Measurements from ENCODE around the gene DNAJA1.

DNAJA1 gene

GRCh38 chr9:33029231-33029786 is 4.2 kb downstream of the DNAJA1 start:
- no peak for DNase-seq

GRCh38 chr9:33030285-33030684 is 5.2 kb downstream of the DNAJA1 start:
- no peak for DNase-seq

- no peak for DNase-seq
Measured at GRCh38 chr9:33032292-33032691, 7.2 kb downstream of the DNAJA1 start.

GRCh38 chr9:33032865-33033264 is 7.8 kb downstream of the DNAJA1 start:
- DNase-seq: no peak

- no peak for DNase-seq
Measured at GRCh38 chr9:33040792-33041431, 15.8 kb downstream of the DNAJA1 start.

GRCh38 chr9:33041432-33042188 is 16.5 kb downstream of the DNAJA1 start:
- DNase-seq: no peak

GRCh38 chr9:33042473-33042872 is 17.4 kb downstream of the DNAJA1 start:
- no peak for DNase-seq

GRCh38 chr9:33043671-33044070 is 18.6 kb downstream of the DNAJA1 start:
- DNase-seq: no peak

GRCh38 chr9:33044162-33044673 is 19.1 kb downstream of the DNAJA1 start:
- DNase-seq: peak; percentile 46

- no peak for DNase-seq
Measured at GRCh38 chr9:33044677-33045282, 19.7 kb downstream of the DNAJA1 start.

GRCh38 chr9:33046061-33046460 is 21.0 kb downstream of the DNAJA1 start:
- DNase-seq: no peak

GRCh38 chr9:33048054-33048465 is 23.0 kb downstream of the DNAJA1 start:
- no peak for DNase-seq

- no peak for DNase-seq
Measured at GRCh38 chr9:33049680-33050361, 24.7 kb downstream of the DNAJA1 start.

- DNase-seq: no peak
Measured at GRCh38 chr9:33051144-33051543, 26.1 kb downstream of the DNAJA1 start.

GRCh38 chr9:33065157-33066076 is 40.3 kb downstream of the DNAJA1 start:
- DNase-seq: no peak

- DNase-seq: no peak
Measured at GRCh38 chr9:33068991-33069390, 43.9 kb downstream of the DNAJA1 start.

- peak; percentile 70 for DNase-seq
Measured at GRCh38 chr9:33076046-33077004, 51.3 kb downstream of the DNAJA1 start, which contains the start of gene SMU1. Gene SMU1 (minus strand): TSS chr9:33076674. CDS start chr9:33076608, 66 bp downstream.

GRCh38 chr9:33080534-33080933 is 55.5 kb downstream of the DNAJA1 start:
- no peak for DNase-seq

GRCh38 chr9:33081128-33081851 is 56.2 kb downstream of the DNAJA1 start:
- peak; percentile 25 for DNase-seq

GRCh38 chr9:33082128-33082527 is 57.1 kb downstream of the DNAJA1 start:
- no peak for DNase-seq

Data from NCI-H1417 treated with DMSO at 0.1 percent for 48 hours (cell line).